ENCODE measurements around the gene SP110. TPM values are rescaled to one million over a fixed set of nuclear protein-coding genes. Genes with fewer than 3 reads are reported as not detected.

SP110 gene
- total and polyA plus RNA-seq, 2 of the 8 experiments (the other 6 are each of a cell fraction or from before 2014, with no cell fraction given), result 3.1 to 7.1 TPM

DNA sequence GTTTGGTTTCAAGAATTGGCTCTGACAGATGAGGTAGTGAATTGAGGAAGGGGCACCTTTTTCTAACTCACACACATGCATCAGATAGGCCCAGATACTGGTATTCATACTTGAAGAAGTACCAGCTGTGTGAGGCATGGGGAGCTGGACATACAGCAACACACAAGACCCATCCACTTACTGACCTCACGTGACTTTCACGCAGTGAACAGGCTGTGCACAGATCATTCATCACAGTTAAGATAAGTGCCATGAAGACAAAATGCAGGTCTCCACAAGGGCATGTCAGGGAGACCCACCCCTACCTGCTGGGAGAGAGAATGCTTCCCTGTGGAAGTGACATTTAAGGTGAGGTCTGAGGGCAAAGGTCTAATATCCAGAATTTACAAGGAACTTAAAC is 38.6 kb downstream of the SP110 start (continued):
- TF ChIP-seq, protein P1, sequence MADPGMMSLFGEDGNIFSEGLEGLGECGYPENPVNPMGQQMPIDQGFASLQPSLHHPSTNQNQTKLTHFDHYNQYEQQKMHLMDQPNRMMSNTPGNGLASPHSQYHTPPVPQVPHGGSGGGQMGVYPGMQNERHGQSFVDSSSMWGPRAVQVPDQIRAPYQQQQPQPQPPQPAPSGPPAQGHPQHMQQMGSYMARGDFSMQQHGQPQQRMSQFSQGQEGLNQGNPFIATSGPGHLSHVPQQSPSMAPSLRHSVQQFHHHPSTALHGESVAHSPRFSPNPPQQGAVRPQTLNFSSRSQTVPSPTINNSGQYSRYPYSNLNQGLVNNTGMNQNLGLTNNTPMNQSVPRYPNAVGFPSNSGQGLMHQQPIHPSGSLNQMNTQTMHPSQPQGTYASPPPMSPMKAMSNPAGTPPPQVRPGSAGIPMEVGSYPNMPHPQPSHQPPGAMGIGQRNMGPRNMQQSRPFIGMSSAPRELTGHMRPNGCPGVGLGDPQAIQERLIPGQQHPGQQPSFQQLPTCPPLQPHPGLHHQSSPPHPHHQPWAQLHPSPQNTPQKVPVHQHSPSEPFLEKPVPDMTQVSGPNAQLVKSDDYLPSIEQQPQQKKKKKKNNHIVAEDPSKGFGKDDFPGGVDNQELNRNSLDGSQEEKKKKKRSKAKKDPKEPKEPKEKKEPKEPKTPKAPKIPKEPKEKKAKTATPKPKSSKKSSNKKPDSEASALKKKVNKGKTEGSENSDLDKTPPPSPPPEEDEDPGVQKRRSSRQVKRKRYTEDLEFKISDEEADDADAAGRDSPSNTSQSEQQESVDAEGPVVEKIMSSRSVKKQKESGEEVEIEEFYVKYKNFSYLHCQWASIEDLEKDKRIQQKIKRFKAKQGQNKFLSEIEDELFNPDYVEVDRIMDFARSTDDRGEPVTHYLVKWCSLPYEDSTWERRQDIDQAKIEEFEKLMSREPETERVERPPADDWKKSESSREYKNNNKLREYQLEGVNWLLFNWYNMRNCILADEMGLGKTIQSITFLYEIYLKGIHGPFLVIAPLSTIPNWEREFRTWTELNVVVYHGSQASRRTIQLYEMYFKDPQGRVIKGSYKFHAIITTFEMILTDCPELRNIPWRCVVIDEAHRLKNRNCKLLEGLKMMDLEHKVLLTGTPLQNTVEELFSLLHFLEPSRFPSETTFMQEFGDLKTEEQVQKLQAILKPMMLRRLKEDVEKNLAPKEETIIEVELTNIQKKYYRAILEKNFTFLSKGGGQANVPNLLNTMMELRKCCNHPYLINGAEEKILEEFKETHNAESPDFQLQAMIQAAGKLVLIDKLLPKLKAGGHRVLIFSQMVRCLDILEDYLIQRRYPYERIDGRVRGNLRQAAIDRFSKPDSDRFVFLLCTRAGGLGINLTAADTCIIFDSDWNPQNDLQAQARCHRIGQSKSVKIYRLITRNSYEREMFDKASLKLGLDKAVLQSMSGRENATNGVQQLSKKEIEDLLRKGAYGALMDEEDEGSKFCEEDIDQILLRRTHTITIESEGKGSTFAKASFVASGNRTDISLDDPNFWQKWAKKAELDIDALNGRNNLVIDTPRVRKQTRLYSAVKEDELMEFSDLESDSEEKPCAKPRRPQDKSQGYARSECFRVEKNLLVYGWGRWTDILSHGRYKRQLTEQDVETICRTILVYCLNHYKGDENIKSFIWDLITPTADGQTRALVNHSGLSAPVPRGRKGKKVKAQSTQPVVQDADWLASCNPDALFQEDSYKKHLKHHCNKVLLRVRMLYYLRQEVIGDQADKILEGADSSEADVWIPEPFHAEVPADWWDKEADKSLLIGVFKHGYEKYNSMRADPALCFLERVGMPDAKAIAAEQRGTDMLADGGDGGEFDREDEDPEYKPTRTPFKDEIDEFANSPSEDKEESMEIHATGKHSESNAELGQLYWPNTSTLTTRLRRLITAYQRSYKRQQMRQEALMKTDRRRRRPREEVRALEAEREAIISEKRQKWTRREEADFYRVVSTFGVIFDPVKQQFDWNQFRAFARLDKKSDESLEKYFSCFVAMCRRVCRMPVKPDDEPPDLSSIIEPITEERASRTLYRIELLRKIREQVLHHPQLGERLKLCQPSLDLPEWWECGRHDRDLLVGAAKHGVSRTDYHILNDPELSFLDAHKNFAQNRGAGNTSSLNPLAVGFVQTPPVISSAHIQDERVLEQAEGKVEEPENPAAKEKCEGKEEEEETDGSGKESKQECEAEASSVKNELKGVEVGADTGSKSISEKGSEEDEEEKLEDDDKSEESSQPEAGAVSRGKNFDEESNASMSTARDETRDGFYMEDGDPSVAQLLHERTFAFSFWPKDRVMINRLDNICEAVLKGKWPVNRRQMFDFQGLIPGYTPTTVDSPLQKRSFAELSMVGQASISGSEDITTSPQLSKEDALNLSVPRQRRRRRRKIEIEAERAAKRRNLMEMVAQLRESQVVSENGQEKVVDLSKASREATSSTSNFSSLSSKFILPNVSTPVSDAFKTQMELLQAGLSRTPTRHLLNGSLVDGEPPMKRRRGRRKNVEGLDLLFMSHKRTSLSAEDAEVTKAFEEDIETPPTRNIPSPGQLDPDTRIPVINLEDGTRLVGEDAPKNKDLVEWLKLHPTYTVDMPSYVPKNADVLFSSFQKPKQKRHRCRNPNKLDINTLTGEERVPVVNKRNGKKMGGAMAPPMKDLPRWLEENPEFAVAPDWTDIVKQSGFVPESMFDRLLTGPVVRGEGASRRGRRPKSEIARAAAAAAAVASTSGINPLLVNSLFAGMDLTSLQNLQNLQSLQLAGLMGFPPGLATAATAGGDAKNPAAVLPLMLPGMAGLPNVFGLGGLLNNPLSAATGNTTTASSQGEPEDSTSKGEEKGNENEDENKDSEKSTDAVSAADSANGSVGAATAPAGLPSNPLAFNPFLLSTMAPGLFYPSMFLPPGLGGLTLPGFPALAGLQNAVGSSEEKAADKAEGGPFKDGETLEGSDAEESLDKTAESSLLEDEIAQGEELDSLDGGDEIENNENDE (IDR thresholded peaks at IDR 0.05; ENCODE audit: insufficient replicate concordance, low read length), result no peak
- TF ChIP-seq POU5F1 (IDR thresholded peaks at IDR 0.05; ENCODE audit: low read depth, low read length) (no peak), CBX5 (IDR thresholded peaks at IDR 0.05; ENCODE audit: low read depth, low read length) (no peak)
